Measurements from ENCODE around the gene LRRC8C.

The LRRC8C gene

DNA sequence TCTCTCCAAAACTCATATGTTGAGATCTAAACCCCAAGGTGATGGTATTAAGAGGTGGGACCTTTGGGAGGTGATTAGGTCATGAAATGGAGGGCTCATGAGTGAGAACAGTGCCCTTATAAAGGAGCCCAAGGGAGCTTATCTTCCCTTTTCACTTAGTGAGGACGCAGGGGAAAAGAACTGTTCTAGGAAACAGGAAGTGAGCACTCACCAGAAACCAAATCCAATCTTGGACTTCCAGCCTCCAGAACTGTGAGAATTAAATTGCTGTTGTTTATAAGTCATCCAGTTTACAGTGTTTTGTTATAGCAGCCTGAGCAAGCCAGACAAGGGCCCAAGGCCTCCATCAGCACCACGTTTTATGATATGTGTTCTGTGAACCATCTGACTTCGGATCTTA is 127.6 kb downstream of the LRRC8C start:
- no peaks in the 10 kb centered on the region for H3K36me3 Mint-ChIP-seq
- ATAC-seq, result no peak
- no peak overlapping the region for H3K27ac Mint-ChIP-seq
- H3K9me3 Mint-ChIP-seq, result no peaks in the 10 kb centered on the region
- no peak overlapping the region for H3K4me3 Mint-ChIP-seq
- H3K4me1 Mint-ChIP-seq, result peaks cover 36% of the 10 kb centered on the region
- no peaks in the 10 kb centered on the region for H3K27me3 Mint-ChIP-seq

DNA sequence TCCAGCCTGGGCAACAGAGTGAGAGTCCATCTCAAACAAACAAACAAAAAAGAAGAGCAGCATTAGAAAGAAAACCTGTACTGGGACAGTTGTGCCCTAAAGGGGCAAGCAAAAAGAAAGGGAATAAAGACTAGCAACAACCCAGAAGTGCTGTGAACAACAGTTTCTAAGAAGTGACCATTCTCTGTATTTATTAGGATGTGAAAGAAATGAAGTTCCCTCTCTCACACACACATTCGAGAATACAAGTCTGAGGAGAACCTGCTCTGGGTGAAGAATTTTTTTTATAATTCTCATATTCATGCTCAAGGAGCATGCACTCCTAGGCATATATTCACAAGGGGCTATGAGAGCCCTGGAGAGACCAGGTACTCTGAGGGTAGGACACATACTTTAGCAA is 128.4 kb downstream of the LRRC8C start:
- H3K4me1 Mint-ChIP-seq, result peaks cover 36% of the 10 kb centered on the region

DNA sequence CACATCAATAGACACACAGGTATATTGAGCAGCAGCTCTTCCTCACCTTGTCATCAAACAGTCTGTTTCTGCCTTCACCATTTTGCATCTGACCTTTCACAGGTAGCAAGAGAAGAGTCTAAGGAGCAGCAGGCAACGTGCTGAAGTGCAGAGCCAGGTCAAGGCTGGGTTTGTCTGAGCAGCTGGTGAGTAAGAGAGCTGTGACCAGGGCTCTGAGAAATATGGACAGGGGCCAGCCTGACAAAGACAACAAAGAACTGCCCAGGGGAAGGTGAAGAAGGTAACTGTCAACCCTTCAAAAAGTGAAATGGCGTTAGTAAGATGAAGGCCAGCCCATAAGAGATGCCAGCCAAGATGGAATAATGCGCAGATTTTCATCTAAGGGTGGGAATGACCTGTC is 129.0 kb downstream of the LRRC8C start:
- Mint-ChIP-seq H3K4me1 (peaks cover 36% of the 10 kb centered on the region), H3K4me3 (peak overlapping the region; percentile 4), H3K9me3 (no peaks in the 10 kb centered on the region), H3K27me3 (no peaks in the 10 kb centered on the region), H3K27ac (peak overlapping the region; percentile 60), H3K36me3 (no peaks in the 10 kb centered on the region)
- ATAC-seq, result no peak

More for the DNA sequence above, 128.4 kb downstream of the LRRC8C start:
- Mint-ChIP-seq H3K4me3 (no peak overlapping the region), H3K27ac (peak overlapping the region; percentile 60), H3K9me3 (no peaks in the 10 kb centered on the region), H3K27me3 (no peaks in the 10 kb centered on the region), H3K36me3 (no peaks in the 10 kb centered on the region)
- no peak for ATAC-seq

DNA sequence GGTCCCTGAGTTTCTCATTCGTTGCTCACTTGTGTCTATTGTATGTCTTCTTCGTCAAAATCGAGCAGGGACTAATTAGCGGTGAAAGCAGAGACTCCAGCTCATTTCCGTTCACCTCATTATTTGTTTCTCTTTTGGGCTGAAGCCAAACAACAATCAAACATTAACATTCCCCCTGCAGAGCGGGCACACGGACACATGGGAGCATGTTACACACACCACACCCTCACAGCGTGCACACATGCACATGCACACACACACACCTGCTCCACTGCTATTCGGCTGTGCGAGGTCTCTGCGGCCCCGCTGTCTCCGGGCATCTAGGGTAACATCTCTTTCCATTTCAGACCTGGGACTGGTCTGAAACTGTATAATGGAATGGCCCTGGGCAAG is 129.5 kb downstream of the LRRC8C start:
- Mint-ChIP-seq H3K4me3 (peak overlapping the region; percentile 91), H3K9me3 (no peaks in the 10 kb centered on the region), H3K36me3 (no peaks in the 10 kb centered on the region), H3K4me1 (peaks cover 32% of the 10 kb centered on the region), H3K27me3 (no peaks in the 10 kb centered on the region), H3K27ac (peak overlapping the region; percentile 60)
- peak; percentile 40 for ATAC-seq

DNA sequence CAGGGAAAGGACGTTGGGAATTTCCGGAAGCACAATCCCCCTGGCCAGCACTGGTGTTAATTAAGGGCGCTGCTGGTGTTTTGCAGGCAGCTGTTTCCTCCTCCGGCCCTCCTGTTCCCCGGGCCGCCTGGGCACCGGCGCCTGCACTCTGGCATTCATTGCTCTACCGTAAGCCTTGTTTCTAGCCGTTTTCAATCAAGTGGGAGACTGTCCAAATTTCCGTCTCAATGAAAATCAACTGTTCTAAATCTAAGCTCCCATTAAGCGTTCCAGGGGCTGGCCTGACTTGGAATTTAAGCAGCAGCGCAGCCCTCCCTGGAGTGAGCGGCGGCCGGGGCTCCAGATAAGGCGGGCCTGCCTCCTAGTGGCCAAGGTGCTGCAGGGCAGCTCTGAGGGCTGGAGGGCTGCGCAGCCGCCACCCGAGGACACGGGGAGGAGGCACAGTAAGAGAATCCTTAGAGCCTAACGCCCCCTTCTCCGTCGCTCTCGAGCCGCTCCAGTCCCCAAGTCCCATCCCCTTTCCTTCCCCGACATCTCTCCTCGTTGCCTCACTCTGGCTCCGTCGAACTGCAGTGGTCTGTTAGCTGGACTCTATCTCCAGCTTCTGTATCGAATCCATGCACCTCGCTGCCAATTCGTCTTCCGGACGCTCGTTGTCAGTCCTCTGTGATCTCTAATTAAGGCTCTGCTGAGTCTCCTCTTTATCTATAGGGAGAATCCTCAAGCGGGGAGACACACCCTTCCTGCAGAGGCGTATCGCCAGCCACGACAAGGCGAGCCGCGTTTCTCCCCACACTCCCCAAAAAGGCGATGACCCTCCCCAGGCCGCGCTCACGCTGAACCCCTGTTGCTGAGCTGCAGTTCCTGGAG is 130.1 kb downstream of the LRRC8C start:
- Mint-ChIP-seq H3K27ac (peak overlapping the region; percentile 60), H3K36me3 (no peaks in the 10 kb centered on the region), H3K4me1 (peaks cover 26% of the 10 kb centered on the region), H3K9me3 (no peaks in the 10 kb centered on the region), H3K27me3 (no peaks in the 10 kb centered on the region), H3K4me3 (peak overlapping the region; percentile 91)
- peak; percentile 98 for ATAC-seq

DNA sequence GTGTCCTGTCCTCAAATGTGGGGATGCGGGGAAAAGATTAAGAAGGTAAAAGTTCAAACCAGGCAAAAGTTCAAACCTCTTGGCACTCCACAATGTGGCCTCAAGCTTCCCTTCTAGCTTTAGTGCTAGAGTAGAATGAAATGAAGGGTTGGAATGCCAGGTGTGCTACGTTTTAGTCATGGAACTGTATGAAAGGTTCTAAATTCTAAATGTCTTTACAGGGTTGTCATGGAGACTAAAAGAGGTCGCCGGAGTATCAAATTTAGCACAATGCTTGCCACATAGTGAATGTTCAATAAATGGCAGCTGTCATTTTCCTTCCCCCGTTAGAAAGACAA is 130.7 kb downstream of the LRRC8C start:
- Mint-ChIP-seq H3K36me3 (no peaks in the 10 kb centered on the region), H3K4me3 (peak overlapping the region; percentile 91), H3K27ac (peak overlapping the region; percentile 60), H3K9me3 (no peaks in the 10 kb centered on the region), H3K27me3 (no peaks in the 10 kb centered on the region), H3K4me1 (peaks cover 22% of the 10 kb centered on the region)
- ATAC-seq, result no peak

DNA sequence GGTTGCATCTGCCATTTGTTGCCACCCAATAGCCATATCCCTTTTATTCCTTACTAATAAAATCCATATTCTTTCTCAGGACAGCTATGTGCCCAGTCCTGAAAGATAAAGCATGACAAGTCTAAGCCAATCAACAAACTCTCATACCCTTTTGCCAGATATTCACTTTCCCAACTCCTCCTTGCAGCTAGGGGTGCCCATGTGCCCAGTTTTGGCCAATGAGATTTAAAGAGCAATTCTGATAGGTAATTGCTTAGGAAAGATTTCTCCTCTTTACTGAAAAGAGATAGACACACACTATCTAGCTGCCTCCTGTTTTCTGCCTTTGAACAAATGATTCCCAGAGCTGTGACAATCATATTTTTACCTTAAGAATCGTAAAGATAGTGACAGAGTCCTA is 132.9 kb downstream of the LRRC8C start:
- no peak for ATAC-seq
- Mint-ChIP-seq H3K9me3 (no peaks in the 10 kb centered on the region), H3K4me3 (no peak overlapping the region), H3K4me1 (peaks cover 22% of the 10 kb centered on the region), H3K36me3 (no peaks in the 10 kb centered on the region), H3K27ac (no peak overlapping the region), H3K27me3 (no peaks in the 10 kb centered on the region)

DNA sequence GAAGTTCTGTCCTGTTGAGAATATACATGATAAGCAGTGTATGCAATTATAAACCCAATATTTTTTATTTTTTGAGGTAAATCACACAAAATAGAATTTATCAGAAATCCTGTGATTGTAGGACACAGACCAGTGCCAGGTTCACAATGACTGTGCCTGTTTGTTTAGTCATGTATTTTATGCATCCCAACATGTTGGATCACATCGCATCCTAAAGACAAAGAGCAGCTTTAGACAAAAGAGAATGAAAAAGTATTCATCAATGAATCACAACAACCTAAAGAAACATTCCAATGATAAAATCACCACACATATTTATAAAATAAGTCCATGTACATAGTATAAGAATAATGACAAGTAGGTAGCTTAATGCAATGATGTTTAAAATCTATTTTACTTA is 134.7 kb downstream of the LRRC8C start:
- no peaks in the 10 kb centered on the region for H3K27me3 Mint-ChIP-seq
- H3K4me1 Mint-ChIP-seq, result peaks cover 10% of the 10 kb centered on the region
- ATAC-seq, result no peak
- H3K36me3 Mint-ChIP-seq, result no peaks in the 10 kb centered on the region
- H3K4me3 Mint-ChIP-seq, result no peak overlapping the region
- no peaks in the 10 kb centered on the region for H3K9me3 Mint-ChIP-seq
- no peak overlapping the region for H3K27ac Mint-ChIP-seq
